ENCODE data around the gene PCDH9.

- TF ChIP-seq CTCF (IDR thresholded peaks at IDR 0.05) (no peak), POLR2A (IDR thresholded peaks at IDR 0.05) (no peak)
These were observed 805.7 kb downstream of the PCDH9 start for GRCh38 chr13:66424422-66424821.

Data from Peyer's patch (tissue), 4 donors.